ENCODE measurements around the gene FOXC2. TPM values are rescaled to one million over a fixed set of nuclear protein-coding genes. Genes with fewer than 3 reads are reported as not detected.

The FOXC2 gene
- polyA plus RNA-seq, 1 donor (not counting 4 experiments of a cell fraction or from before 2014, with no cell fraction given), result not detected

GRCh38 chr16:86572606-86573005 is 6.0 kb downstream of the FOXC2 start:
- DNase-seq (ENCODE audit: low read depth, low spot score) (no peak), FAIRE-seq (no peak)
- H3K79me2 ChIP-seq (ENCODE audit: control insufficient read depth, insufficient read depth, low read length), result no peaks in the 10 kb centered on the region
- H3K4me2 ChIP-seq (ENCODE audit: control insufficient read depth, extremely low read depth, insufficient read depth, low read depth, low read length), result no peak overlapping the region
- H3K4me3 ChIP-seq (ENCODE audit: control insufficient read depth in 2 of 3, extremely low read depth in 1 of 3, insufficient read depth in 2 of 3, low read depth in 1 of 3, low read length in 3 of 3), result no peak overlapping the region
- H3K36me3 ChIP-seq (ENCODE audit: control insufficient read depth in 2 of 2, extremely low read depth in 1 of 2, insufficient read depth in 2 of 2, low read length in 2 of 2), result no peaks in the 10 kb centered on the region
- no peak overlapping the region for H3K27ac ChIP-seq (ENCODE audit: control insufficient read depth, insufficient read depth, low read length)
- TF ChIP-seq EZH2 (IDR thresholded peaks at IDR 0.05; ENCODE audit: low read length), result no peak
- TF ChIP-seq CTCF (optimal IDR thresholded peaks at IDR 0.05 in 1 of 3, IDR thresholded peaks at IDR 0.05 in 1 of 3, conservative IDR thresholded peaks at IDR 0.05 in 1 of 3; ENCODE audit: extremely low read depth in 1 of 3, insufficient read depth in 2 of 3, low read length in 3 of 3), result no peak
- no peaks in the 10 kb centered on the region for H3K9me3 ChIP-seq (ENCODE audit: control insufficient read depth, low read depth, low read length)
- dilution Hi-C loops (cut with MboI; ENCODE audit: extremely low pct_ligation_motif_present, low sequenced_read_pairs), result loop anchor here (25.0 kb wide), 1 partner anchor 690 kb away; no protein-coding TSS in a partner anchor
- H4K20me1 ChIP-seq (ENCODE audit: control insufficient read depth, extremely low read depth, insufficient read depth, low read length), result no peaks in the 10 kb centered on the region
- peaks cover 58% of the 10 kb centered on the region for H3K27me3 ChIP-seq (ENCODE audit: control insufficient read depth, extremely low read depth, insufficient read depth, low read length)
- peaks cover 13% of the 10 kb centered on the region for H3K4me1 ChIP-seq (ENCODE audit: control insufficient read depth, extremely low read depth, insufficient read depth, low read length)
- H3K9ac ChIP-seq (ENCODE audit: control insufficient read depth, extremely low read depth, insufficient read depth, low read length), result no peak overlapping the region
- H2AFZ ChIP-seq (ENCODE audit: control insufficient read depth, low read length), result no peak overlapping the region
- H3K9me1 ChIP-seq (ENCODE audit: control insufficient read depth, extremely low read depth, insufficient read depth, low read length), result no peaks in the 10 kb centered on the region

- Histone ChIP-seq H3K36me3 (ENCODE audit: control insufficient read depth in 2 of 2, extremely low read depth in 1 of 2, insufficient read depth in 2 of 2, low read length in 2 of 2) (no peaks in the 10 kb centered on the region), H3K79me2 (ENCODE audit: control insufficient read depth, insufficient read depth, low read length) (no peaks in the 10 kb centered on the region), H2AFZ (ENCODE audit: control insufficient read depth, low read length) (no peak overlapping the region), H3K9me3 (ENCODE audit: control insufficient read depth, low read depth, low read length) (no peaks in the 10 kb centered on the region), H3K4me1 (ENCODE audit: control insufficient read depth, extremely low read depth, insufficient read depth, low read length) (peaks cover 13% of the 10 kb centered on the region), H3K4me2 (ENCODE audit: control insufficient read depth, extremely low read depth, insufficient read depth, low read depth, low read length) (no peak overlapping the region), H4K20me1 (ENCODE audit: control insufficient read depth, extremely low read depth, insufficient read depth, low read length) (no peaks in the 10 kb centered on the region), H3K27ac (ENCODE audit: control insufficient read depth, insufficient read depth, low read length) (no peak overlapping the region), H3K9ac (ENCODE audit: control insufficient read depth, extremely low read depth, insufficient read depth, low read length) (no peak overlapping the region), H3K27me3 (ENCODE audit: control insufficient read depth, extremely low read depth, insufficient read depth, low read length) (peaks cover 52% of the 10 kb centered on the region), H3K4me3 (ENCODE audit: control insufficient read depth in 2 of 3, extremely low read depth in 1 of 3, insufficient read depth in 2 of 3, low read depth in 1 of 3, low read length in 3 of 3) (no peak overlapping the region), H3K9me1 (ENCODE audit: control insufficient read depth, extremely low read depth, insufficient read depth, low read length) (no peaks in the 10 kb centered on the region)
- dilution Hi-C loops (cut with MboI; ENCODE audit: extremely low pct_ligation_motif_present, low sequenced_read_pairs), result loop anchor here (25.0 kb wide), 1 partner anchor 689 kb away; no protein-coding TSS in a partner anchor
- FAIRE-seq (no peak), DNase-seq (ENCODE audit: low read depth, low spot score) (no peak)
- TF ChIP-seq EZH2 (IDR thresholded peaks at IDR 0.05; ENCODE audit: low read length) (no peak), CTCF (optimal IDR thresholded peaks at IDR 0.05 in 1 of 3, IDR thresholded peaks at IDR 0.05 in 1 of 3, conservative IDR thresholded peaks at IDR 0.05 in 1 of 3; ENCODE audit: extremely low read depth in 1 of 3, insufficient read depth in 2 of 3, low read length in 3 of 3) (no peak)
Measured at GRCh38 chr16:86573215-86573614, 6.6 kb downstream of the FOXC2 start.
